Cardiac fibroblast (primary cell): Measurements from ENCODE around the gene CYSTM1.

Experiments used
- DNase-seq, 2 donors: peaks; one replicate each; pipeline versions ENCODE4 v3.0.0 to v3.0.0-alpha.2; 2010; ENCODE audit warnings: low read depth in 2 of 2
- H3K4me3 ChIP-seq, 2 donors: replicated peaks in 1 of 2; 1 replicate in 1 of 2; 2 replicates in 1 of 2; pipeline ENCODE4 v1.5.1; 2011; ENCODE audit warnings: low read depth in 2 of 2, low read length in 2 of 2, mild to moderate bottlenecking in 2 of 2, moderate library complexity in 1 of 2
- TF ChIP-seq, protein P1 (sequence below): IDR thresholded peaks from one replicate; pipeline ENCODE4 v1.5.1; 2011; ENCODE audit warnings: low read depth, mild to moderate bottlenecking, low read length, inconsistent platforms

Gene CYSTM1

DNA sequence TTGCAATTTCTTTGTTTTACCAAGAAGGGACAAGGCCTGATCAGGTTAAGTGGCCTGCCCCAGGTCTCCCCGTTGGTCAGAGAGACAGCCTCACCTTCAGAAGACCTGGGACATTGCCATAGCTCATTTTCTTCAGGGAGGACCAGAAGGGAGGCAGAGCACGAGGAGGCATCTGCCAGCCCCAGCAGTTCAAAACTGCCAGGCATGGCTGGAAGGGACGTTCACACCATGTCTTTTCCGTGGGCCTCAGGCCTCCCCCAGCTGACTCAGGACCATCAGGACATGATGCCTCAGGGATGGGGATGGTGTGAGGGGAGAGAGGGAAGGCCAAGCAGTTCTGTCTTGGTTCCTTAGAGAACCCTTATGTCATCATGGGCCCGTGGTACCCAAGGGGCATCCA, 32.7 kb upstream of the CYSTM1 start:
- no peak for DNase-seq
- TF ChIP-seq, protein P1, sequence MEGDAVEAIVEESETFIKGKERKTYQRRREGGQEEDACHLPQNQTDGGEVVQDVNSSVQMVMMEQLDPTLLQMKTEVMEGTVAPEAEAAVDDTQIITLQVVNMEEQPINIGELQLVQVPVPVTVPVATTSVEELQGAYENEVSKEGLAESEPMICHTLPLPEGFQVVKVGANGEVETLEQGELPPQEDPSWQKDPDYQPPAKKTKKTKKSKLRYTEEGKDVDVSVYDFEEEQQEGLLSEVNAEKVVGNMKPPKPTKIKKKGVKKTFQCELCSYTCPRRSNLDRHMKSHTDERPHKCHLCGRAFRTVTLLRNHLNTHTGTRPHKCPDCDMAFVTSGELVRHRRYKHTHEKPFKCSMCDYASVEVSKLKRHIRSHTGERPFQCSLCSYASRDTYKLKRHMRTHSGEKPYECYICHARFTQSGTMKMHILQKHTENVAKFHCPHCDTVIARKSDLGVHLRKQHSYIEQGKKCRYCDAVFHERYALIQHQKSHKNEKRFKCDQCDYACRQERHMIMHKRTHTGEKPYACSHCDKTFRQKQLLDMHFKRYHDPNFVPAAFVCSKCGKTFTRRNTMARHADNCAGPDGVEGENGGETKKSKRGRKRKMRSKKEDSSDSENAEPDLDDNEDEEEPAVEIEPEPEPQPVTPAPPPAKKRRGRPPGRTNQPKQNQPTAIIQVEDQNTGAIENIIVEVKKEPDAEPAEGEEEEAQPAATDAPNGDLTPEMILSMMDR = no peak
- no peak overlapping the region for H3K4me3 ChIP-seq

DNA sequence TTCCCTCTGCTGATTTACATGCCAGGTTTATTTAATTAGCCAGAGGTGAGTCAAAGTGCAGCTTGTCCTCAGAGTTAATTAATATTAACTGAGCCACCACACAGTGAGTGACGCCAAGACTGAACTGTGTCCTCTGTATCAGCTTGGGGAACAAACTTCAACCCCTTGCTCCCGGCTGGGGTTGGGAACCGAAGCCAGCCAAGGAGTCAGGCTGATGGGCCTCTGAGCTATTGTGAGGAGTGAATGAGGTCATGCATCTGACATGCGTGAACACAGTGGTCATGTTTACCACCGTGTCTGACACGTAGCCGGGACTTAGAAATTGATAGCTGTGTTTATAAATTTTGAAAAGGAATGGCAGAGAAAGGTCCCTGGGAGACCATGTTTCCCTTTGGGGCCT, 32.1 kb upstream of the CYSTM1 start:
- TF ChIP-seq, protein P1 = no peak
- no peak overlapping the region for H3K4me3 ChIP-seq
- no peak for DNase-seq

DNA sequence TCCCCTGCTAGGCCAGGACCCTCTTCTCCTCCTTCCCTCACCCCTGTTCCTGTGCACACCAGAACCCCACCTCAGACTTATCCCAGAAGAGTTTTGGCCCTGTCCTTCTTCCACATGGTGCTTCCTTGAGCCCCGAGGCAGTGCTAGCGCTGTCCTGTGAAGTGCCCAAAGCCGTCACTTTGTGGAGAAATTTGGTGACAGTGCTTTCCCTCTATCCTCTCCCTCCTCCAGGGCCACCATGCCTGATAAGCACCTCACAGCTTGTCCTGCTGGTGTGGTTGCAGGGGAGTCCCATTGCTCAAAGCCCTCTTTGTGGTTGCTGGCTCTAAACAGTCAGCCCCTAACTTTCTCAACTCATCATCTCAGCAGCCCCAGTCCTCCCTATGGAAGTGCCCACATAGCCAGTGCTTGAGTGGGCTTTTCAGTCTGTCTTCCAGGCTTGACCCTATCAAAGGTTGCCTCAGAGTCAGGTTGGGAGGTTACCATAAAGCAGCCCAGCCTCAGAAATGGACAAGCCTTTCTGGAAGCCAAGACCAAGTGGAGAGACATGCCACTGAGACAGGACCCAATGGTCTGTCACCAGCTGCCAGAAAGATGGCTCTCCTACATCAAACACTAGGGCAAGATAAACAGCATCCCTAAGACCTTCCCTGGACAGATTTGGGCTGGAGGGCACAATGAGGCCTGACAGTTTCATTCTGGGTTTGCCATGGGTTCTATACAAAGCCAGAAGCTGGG, 31.3 kb upstream of the CYSTM1 start:
- no peak for DNase-seq
- H3K4me3 ChIP-seq = no peak overlapping the region
- TF ChIP-seq, protein P1 = no peak

DNA sequence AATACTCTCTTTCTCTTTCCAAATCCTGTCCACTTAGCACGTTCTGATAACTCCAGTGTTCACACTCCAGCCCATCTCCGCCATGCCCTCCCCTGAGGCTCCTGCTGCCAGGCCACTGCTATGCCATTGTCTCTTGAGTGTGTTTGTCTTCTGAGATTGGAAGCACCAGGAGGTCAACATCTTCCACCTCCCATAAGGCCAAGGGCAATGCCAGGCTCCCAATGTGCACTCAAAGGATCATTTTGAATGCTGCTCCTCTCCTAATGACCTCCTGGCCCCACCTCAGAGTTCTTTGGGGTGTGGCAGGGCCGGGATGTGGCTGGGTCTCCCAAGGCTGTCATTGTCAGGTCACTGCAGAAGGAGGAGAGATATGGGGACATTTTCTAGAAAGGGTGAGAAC, 29.7 kb upstream of the CYSTM1 start:
- H3K4me3 ChIP-seq = no peak overlapping the region
- no peak for DNase-seq
- TF ChIP-seq, protein P1 = no peak

DNA sequence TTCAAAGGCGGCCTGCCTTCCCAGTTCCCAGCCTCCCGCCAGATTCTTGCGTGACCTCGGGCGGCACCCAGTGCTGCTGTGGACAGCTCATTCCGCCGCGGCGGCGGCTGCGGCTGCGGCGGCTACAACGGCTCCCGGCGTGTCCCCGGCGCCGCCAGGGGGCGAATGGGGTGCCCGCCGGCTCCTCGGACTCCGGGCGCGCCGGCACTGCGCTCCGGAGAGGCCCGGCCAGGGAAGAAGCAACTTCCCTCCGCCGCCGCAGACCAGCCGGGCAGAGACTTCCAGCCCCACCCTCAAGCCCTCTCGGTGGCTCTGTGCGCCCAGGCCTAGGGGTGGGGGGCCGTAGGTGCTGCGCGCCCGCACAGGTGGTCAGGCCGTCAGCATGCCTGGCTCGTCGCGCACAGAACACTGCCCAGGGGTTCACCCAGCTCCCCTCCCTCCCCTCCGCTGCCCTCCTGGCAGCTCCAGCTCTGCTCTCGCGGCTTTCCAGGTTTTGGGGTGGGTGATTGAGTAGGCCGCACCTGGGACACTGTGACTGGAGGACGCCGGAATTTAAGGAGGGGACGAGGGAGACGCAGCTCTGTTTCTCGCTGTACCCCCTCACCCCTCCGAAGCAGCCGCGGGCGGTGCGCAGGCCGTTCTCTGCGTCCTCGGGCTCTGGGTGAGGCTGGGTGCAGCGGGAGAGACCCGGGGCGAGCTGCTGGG, 29.0 kb upstream of the CYSTM1 start:
- TF ChIP-seq, protein P1 = peak; percentile 20
- peak overlapping the region; percentile 44 to 45 for H3K4me3 ChIP-seq

GRCh38 chr5:140146523-140146842, 28.5 kb upstream of the CYSTM1 start:
- H3K4me3 ChIP-seq = no peak overlapping the region
- TF ChIP-seq, protein P1 = no peak
- no peak for DNase-seq

More for the DNA sequence above, 29.0 kb upstream of the CYSTM1 start:
- peak; percentile 68 to 76 for DNase-seq
